Suppressor macrophage treated with lipopolysaccharide for 1 hour (primary cell): ENCODE results near the gene AMBRA1.

ENCODE experiments used
- DNase-seq, 3 donors: peaks; one replicate each; pipeline ENCODE4 v3.0.0-alpha.2; 2020 to 2022

Gene AMBRA1

DNA sequence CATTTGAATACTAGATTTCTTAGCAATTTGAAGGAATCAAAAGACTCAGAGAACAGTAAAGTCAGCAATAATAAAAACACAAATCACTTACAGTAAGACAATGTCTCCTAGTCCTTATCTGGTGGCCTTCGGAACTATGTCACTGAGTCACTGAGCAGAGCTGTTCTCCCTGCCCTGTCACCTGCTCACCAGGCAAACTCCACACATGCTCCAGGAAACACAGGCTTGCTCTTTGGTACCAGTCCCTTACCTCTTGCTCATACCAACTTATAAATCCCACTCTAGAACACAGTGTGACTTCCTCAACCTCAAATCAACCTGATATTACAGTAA, 121.2 kb downstream of the AMBRA1 start:
- no peak for DNase-seq

DNA sequence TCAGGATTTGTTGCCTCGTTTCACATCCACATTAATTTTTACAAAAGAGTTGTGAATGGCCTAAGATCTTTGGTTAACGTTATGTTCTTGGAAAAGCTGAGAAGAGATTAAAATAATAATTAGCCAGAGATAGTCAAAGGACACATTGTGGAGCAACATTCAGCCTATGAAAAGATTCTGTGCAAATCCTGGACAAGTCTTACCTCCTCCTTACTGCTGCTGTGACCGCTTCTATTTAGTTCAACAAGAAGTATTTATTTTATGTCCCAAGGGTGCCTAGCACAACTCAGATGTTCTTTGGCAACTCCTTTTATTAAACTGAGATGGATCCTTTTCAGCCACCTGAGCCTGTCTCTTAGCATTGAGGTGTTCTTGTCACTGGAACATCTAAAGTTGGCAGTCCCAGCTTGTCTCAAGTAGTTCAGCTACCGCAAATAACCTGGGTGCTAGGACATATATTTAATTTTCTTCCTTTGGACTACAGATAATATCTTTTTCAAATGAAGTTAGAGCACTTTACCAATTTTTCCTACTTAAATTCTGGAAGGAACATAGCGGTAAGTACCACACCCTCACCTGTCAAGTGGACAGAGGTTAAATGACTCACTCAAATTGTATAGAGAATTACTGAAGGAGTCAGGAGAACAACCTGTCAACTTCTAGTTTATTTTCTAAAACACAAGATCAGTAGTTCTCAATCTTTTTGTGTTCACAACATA, 121.7 kb downstream of the AMBRA1 start:
- DNase-seq, result no peak

DNA sequence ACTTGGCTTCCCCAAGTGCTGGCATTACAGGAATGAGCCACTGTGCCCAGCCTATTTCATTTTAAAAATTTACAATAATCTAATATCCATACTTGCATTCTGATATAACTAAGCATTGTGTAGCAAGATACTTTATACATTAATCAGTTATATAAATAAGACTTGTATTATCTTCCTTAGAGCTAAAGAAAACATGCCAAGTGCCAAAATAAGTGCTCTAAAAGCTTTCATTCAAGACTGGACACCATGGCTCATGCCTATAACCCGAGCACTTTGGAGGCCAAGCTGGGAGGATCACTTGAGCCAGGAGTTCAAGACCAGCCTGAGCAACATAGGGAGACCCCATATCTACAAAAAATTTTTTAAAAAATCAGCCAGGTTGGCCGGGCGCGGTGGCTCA, 123.9 kb downstream of the AMBRA1 start:
- no peak for DNase-seq

GRCh38 chr11:46465683-46466082, 128.1 kb downstream of the AMBRA1 start:
- no peak for DNase-seq

DNA sequence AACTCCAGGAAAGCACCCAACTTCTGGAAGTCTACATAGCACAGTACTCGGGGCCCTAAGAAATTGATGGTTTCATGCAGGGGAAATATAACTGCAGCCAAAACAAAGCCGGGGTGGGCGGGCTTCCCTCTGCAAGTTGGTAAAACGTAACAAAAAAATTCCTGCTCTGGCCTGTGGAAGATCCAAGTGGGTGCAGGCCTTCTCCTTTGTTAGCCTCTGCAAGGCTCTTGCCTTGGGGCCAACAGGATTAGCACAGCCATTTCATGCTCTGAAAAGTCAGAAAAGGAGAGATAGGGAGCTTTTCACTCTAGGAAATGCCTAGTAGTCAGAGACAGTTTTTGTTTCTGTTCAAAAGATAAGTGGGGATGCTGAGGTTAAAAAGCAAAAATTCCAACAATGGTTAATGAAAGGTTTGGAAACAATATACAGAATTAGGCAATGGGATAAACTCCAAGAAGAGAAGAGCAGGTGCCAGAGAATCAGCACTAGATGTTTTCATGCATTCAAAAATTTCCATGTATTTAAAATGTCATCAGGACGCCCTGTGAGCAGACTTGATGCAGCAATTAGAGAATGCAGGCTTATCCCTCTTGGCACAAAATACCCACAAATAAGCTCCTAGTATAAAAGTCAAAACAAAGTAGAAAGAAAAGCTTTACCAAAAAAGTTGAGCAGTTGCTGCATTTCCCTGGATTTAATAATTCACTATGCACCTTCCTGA, 130.0 kb downstream of the AMBRA1 start:
- no peak for DNase-seq

- no peak for DNase-seq
These were observed 132.3 kb downstream of the AMBRA1 start for GRCh38 chr11:46461461-46461927.

- no peak for DNase-seq
These were observed 135.3 kb downstream of the AMBRA1 start for GRCh38 chr11:46458491-46458890.

DNA sequence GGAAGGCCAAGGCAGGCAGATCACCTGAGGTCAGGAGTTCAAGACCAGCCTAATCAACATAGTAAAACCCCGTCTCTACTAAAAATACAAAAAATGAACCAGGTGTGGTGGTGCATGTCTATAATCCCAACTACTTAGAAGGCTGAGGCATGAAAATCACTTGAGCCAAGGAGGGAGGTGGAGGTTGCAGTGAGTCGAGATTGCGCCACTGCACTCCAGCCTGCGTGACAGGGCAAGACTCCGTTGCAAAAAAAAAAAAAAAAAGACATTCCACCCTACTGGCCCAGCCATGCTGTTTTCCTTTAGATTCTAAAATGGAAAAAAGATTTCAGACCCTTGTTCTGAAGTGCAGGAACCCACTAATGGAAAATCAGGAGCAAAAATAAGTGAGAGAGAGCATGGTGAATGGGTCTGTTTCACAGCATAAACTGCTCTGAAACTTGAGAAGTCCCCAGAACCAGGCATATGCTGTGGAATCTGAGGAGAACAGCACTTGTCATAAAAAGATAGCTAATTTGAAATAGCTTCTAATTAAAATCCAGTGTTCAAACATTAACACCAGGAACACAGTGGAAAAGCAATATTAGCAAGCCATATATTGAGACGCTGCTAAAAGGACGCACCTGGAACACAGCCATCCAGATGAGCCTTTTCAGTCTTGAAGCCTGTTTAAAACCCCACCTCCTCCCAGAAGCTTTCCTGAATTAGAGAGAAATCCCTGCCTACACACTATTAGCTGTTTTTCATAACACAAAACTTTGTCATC, 136.0 kb downstream of the AMBRA1 start:
- peak in 2 of 3 donors; percentile 10 to 18 for DNase-seq

GRCh38 chr11:46457021-46457420, 136.8 kb downstream of the AMBRA1 start:
- DNase-seq, result no peak

DNA sequence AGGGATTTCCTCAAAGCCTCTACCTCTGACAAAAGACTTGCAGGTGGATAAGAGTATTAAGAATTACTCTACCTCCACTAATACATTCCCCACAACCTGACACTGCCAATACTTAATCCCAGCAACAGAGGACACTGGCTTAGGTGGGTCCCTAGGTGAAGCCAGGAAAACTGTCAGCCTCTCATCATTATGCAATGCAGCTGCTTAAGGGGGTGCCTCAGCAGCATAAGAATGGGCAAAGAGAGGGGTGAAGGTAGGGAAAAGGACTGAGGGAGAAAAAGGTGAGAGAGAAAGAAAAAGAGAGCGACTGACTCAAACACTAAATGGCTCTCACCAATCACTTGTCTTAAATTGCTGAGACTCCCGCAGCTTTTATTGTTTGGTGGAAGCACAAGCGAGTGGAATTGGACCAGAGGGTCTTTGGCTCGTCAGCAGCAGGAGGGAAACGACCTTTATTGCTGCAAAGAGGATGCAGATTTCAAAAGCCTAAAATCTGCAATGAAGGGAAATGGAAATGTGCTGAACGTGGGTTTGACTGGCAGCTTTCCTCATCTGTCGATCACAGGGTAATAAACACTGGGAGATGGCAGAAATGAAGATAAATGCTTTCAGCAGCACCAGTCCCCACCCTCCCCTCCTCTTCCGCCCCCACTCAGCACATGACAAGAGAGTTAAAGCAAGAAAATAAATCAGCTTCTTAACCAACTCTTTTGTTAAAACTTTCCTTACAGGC, 137.4 kb downstream of the AMBRA1 start:
- peak in 2 of 3 donors; percentile 2 to 7 for DNase-seq

DNA sequence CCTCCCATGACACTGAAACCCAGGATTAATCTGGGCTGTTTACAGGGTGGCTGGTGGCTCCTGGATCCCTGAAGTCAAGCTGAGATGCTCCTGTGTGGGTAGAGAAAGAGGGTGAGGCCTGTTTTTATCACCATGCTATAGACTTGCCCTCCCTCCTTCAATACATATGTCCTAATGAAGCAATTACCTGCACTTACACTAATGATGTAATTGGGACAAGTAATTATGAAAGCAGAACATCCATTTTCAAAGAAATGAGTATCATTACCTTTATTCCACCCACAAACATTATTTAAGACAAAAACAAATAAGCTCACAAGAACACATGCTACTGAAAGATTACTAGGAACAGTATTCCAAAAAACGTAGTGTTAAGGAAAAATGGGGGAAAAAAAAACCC, 138.0 kb downstream of the AMBRA1 start:
- no peak for DNase-seq

DNA sequence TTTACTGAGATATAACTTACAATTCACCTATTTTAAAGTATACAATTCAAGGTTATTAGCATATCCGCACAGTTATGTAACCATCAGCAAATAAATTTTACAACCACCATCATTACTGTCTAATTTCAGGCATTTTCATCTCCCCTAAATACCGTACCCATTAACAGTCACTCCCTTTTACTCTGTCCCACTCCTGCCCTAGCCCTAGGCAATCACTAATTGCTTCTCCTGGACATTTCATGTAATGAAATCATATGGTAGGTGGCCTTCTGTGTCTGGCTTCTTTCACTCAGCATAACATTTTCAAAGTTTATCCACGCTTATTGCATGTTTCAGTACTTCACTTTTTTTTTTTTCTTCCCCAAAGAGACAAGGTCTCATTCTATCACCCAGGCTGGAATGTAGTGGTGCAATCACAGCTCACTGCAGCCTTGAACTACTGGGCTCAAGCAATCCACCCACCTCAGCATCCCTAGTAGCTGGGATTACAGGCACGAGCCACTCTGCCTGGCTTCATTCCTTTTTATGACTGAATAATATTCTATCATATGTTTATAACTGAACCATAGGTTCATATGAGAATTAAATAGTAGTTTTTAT, 140.8 kb downstream of the AMBRA1 start:
- no peak for DNase-seq

DNA sequence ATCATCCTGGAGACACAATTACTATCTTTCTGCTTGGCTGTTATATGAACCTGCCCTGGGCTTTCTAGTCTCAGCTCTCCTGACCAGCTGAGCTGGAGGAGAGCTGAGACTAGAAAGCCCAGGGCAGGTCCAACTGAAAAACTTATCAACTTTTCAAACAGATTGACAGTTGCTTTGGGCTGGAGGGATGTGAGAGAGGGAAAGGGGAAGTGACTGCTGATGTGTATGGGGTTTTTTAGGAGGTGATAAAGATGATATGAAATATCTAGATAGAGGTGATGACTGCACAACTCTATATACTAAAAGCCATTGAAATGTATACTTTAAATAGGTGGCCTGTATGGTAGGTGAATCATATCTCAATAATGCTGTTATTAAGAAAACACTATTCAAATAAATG, 142.1 kb downstream of the AMBRA1 start:
- DNase-seq, result peak in 1 of 3 donors; percentile 2

DNA sequence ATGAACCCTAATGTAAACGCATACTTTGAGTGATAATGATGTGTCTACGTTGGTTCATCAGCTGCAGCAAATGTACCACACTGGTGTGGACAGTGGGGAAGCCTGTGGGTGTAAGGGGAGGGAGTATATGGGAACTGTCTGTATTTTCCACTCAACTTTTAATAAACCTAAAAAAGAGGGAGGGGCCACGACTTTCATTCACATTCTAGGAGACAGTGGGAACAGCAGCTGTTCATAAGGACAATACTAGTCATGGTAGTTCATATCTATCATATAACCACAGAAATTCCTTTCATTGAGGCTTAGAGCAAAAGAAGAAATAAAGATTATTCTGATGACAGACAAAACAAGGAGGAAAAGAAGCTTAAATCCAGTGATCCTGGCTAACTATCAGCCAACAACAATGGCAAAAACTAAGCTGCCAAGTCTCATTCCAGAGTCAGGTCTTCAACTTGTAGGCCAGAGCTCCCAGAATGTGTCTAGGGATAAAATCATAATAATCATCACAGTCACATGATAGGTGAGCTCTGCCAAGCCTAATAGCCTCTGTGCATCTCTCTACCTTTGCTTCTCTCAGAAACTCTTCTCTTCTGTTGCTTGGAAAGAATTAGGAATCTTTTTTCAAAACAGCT, 142.9 kb downstream of the AMBRA1 start:
- DNase-seq, result no peak

GRCh38 chr11:46447544-46447943, 146.3 kb downstream of the AMBRA1 start:
- no peak for DNase-seq

- DNase-seq, result no peak
These were observed 147.7 kb downstream of the AMBRA1 start for GRCh38 chr11:46445920-46446771.

- DNase-seq, result no peak
These were observed 148.5 kb downstream of the AMBRA1 start for GRCh38 chr11:46445192-46445919.

- no peak for DNase-seq
These were observed 149.5 kb downstream of the AMBRA1 start for GRCh38 chr11:46444305-46444704.

DNA sequence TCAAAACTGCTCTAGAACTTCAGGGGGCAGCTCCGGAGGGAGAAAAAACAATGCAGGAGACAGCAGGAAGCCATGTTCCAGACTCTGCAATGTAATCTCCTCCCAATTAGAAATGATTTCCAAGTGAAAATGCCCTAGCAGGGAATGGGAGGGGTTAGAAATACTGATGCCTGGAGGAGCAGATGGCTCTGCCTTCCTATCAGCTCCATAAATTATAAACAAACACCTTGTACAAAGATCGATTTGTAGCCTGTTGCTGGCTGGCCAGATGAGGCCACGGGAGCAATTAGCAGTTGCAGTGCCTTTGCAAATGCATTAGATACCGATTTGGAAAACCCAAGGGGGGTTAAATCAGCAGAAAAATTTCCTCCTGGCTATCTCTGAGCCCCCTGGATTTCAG, 155.6 kb downstream of the AMBRA1 start:
- DNase-seq, result no peak

DNA sequence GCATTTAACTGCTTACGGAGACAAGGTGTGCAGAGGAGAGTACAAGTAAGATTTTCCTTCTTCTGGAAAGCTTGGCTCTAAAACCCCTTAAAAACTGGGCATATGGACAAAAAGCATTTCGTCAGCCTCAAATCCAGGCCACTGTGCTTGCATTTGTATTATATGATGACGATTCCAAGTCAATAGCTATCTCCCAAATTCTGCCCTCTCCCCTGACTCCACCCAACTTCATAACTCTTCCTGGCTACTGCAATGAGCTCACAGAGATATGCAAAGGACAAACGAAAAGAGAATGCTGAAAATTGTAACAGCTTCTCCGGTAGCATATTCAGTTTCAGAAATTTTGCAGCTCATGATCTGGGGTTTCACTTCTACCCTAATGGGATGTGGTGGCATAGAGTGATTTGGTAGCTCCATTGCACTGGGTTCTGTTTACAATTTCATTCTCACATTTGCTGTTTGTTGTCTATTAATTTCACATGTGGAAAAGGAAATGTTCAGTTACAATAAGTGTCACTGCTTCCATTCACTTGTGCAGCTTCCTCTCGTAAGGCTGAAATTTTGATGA, 156.6 kb downstream of the AMBRA1 start:
- DNase-seq, result no peak
